HL-60 (cell line): ENCODE results near the gene DHRS12.

Experiments
- POLR2AphosphoS5 ChIP-seq: IDR thresholded peaks from 2 replicates; pipeline ENCODE4 v1.6.1; 2012; ENCODE audit warnings: low read depth
- SPI1 ChIP-seq: IDR thresholded peaks from 2 replicates; pipeline ENCODE4 v1.6.1; 2012; ENCODE audit warnings: low read depth, mild to moderate bottlenecking, borderline replicate concordance
- TF ChIP-seq, protein P1 (sequence below): IDR thresholded peaks from one replicate; pipeline ENCODE4 v1.5.1; 2011; ENCODE audit warnings: low read length, control low read depth, inconsistent platforms; ENCODE audit not compliant: insufficient read depth
- TF ChIP-seq, protein P2 (sequence below): IDR thresholded peaks from 2 replicates; pipeline ENCODE4 v1.6.1; 2012; ENCODE audit warnings: low read depth; ENCODE audit not compliant: insufficient replicate concordance

DNA sequence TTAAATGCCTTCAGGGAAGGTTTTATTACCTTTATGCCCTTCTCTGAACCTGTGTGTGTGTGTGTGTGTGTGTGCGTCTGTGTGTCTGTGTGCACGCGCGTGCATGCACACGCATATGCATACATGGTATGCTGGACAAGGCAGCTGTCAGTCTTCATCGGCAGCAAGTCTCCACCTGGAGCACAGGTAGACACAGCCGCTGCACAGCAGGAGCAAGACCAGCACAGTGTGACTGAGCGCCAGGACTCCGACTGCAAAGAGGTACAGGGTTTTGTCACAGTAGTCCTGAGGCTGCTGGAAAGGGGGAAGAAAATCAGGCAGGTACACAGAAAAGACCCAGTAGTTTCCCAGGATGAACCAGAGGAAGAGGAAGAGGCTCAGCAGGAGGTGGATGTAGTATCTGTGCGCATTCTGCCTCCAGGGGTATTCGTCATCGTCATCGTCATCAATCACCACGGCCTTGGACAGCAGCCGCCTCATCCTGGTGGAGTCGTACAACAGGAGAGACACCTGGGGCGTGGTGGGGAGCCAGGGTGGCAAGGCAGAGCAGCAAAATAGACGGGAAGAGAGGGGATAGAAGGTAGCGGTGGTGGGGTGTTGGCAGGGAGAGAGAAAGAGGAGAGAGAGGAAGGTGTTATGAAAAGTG, 12.8 kb upstream of the DHRS12 start:
- TF ChIP-seq, protein P1, sequence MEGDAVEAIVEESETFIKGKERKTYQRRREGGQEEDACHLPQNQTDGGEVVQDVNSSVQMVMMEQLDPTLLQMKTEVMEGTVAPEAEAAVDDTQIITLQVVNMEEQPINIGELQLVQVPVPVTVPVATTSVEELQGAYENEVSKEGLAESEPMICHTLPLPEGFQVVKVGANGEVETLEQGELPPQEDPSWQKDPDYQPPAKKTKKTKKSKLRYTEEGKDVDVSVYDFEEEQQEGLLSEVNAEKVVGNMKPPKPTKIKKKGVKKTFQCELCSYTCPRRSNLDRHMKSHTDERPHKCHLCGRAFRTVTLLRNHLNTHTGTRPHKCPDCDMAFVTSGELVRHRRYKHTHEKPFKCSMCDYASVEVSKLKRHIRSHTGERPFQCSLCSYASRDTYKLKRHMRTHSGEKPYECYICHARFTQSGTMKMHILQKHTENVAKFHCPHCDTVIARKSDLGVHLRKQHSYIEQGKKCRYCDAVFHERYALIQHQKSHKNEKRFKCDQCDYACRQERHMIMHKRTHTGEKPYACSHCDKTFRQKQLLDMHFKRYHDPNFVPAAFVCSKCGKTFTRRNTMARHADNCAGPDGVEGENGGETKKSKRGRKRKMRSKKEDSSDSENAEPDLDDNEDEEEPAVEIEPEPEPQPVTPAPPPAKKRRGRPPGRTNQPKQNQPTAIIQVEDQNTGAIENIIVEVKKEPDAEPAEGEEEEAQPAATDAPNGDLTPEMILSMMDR = no peak
- TF ChIP-seq, protein P2, sequence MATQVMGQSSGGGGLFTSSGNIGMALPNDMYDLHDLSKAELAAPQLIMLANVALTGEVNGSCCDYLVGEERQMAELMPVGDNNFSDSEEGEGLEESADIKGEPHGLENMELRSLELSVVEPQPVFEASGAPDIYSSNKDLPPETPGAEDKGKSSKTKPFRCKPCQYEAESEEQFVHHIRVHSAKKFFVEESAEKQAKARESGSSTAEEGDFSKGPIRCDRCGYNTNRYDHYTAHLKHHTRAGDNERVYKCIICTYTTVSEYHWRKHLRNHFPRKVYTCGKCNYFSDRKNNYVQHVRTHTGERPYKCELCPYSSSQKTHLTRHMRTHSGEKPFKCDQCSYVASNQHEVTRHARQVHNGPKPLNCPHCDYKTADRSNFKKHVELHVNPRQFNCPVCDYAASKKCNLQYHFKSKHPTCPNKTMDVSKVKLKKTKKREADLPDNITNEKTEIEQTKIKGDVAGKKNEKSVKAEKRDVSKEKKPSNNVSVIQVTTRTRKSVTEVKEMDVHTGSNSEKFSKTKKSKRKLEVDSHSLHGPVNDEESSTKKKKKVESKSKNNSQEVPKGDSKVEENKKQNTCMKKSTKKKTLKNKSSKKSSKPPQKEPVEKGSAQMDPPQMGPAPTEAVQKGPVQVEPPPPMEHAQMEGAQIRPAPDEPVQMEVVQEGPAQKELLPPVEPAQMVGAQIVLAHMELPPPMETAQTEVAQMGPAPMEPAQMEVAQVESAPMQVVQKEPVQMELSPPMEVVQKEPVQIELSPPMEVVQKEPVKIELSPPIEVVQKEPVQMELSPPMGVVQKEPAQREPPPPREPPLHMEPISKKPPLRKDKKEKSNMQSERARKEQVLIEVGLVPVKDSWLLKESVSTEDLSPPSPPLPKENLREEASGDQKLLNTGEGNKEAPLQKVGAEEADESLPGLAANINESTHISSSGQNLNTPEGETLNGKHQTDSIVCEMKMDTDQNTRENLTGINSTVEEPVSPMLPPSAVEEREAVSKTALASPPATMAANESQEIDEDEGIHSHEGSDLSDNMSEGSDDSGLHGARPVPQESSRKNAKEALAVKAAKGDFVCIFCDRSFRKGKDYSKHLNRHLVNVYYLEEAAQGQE = no peak
- no peak for TF ChIP-seq POLR2AphosphoS5
- TF ChIP-seq SPI1 = no peak
